HG03103 (cell line): ENCODE data around the gene SLC6A8.
"Not testable (repeated sequence)": the region's sequence is repeated elsewhere in the genome, so short reads cannot be mapped to it uniquely, and the experiment has no call there.

Experiments used
- ATAC-seq: cut with Tn5 transposase; IDR thresholded peaks from one replicate; pipeline ENCODE4 v1.9.1; 2021; ENCODE audit warnings: low read depth; ENCODE audit not compliant: unreplicated experiment

The SLC6A8 gene

GRCh38 chrX:153704021-153704526, 16.3 kb downstream of the SLC6A8 start:
- no peak for ATAC-seq

- ATAC-seq: not testable (repeated sequence)
These were observed 17.1 kb downstream of the SLC6A8 start for GRCh38 chrX:153704631-153705402.

DNA sequence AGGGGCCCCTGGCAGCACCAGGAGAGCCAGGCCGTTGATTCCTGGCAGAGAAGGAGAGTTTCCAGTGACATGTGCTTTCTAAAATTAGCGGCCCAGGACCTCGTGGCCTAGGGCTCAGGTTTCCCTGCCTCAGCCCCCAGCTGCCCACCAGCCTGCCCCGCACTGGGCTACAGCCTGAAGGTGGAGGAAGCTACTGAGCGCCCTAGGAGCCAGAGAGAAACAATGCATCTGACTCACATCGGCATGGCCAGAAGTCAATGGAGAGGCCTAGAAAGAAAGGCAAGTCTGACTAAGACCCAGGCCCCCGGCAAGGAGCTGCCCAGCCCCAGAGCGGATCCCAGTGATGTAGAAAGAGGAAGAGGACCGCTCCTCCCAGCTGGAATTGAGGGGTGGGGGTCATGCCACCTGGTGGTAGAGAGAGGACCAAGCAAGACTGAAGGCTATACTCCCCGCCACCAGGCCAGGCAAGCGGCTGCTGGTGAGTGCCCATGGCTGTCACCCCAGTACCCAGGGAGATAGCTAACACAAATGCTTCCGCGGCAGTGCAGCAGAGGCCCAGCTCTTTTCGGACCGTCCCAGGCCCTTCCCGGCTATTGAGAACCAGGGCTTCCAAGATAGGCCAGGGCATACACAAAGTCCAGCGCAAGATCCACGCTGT, 17.8 kb downstream of the SLC6A8 start:
- not testable (repeated sequence) for ATAC-seq

GRCh38 chrX:153706799-153707198, 19.1 kb downstream of the SLC6A8 start:
- no peak for ATAC-seq

DNA sequence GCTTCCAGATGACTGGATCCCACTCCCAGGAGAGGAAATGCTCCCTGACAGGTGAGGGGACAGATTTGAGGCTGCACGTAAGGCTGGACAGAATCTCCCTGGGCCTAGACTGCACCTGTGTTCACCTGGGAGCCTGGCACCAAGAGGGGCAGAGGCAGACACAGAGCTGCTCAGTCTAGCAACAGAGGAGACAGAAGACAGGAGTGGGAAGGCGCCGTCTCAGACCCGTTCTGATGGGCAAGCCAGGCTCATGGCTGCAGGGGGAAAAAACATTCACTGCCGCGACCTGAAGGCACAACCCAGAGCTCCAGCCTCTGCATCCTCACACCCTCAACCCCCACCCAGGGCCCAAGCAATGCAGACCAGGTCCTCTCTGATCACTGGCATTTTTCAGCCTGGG, 19.7 kb downstream of the SLC6A8 start:
- ATAC-seq: no peak

DNA sequence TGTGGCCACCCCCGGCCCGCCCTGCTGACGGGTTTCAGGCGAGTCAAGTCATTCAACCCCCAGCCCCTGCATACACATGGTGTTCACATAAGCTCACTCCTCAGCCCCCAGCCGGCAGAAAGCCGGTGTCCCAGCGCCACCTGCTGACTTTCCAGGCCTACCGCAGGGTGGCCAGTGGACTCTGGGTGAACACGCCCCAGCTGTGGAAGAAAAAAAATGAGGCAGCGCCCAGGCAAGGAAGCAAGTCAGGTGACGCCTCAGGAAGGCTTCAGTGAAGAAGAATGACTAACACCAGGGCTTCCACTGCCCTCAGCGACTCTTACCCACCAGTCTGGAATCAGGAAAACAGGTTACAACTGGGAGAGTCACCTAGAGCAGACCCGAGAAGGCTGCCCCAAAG, 20.7 kb downstream of the SLC6A8 start:
- ATAC-seq: no peak

DNA sequence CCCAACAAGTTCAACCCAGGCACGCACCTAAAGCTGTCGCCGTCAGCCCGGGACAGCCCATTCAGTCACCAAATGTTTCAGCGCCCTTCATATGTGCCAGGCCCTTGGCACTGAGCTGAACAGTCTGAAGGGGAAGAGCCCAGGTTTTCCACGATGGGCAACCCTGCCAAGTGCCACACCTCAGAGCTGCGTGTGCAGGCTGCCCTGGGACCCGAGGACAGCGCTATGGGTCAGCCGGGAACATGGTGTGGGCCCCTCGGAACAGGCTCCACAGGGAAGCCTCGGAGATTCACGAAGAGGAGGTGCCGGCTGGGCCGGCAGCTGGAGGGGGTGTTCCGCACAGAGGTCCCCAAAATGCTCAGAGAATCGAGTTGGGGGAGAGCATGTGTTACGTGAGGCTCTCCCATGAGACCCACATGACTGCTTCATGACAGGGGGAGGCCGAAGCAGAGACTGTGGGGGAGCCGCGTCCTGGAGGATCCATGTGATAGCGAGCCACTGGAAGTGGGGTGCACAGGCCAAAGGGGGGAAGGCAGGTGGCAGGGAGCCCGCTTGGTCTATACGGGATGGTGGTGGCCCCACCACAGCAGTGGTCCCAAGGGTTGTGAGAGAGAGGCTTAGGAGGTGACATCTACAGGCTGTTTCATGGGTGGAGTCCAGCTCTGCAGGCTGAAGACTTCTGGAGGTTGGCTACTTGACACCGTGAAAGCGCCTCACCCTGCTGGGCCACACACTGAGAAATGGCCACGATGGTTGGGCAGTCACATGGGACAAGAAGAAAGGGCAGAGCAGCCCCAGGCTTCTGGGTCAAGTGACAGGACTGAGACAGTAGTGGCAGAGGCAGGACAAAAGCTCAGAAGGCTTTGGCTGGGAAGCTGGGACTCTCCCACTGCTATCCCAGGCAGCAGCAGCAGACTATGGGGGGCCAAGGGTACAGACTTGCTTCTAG, 22.3 kb downstream of the SLC6A8 start:
- ATAC-seq: no peak

- no peak for ATAC-seq
These were observed 26.5 kb downstream of the SLC6A8 start for GRCh38 chrX:153714256-153714655.

DNA sequence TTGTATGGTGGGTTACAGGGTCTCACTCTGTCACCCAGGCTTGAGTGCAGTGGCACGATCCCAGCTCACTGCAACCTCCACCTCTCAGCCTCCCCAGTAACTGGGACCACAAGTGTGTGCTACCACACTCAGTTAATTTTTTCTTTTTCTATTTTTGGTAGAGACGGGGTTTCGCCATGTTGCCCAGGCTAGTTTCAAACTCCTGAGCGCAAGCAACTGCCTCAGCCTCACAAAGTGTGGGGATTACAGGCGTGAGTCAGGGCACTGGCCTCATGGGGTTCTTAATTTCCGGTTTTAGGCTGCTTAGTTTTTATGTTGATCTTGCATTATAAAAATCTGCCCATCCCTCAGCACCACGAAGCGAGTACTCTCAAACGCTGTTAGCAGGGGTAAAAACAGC, 29.7 kb downstream of the SLC6A8 start:
- no peak for ATAC-seq

- ATAC-seq: no peak
These were observed 31.5 kb downstream of the SLC6A8 start for GRCh38 chrX:153719238-153719637.

- no peak for ATAC-seq
These were observed 32.0 kb downstream of the SLC6A8 start for GRCh38 chrX:153719701-153720100.

- no peak for ATAC-seq
These were observed 35.1 kb downstream of the SLC6A8 start for GRCh38 chrX:153722704-153723350.

- peak; percentile 31 for ATAC-seq
These were observed 35.9 kb downstream of the SLC6A8 start for GRCh38 chrX:153723351-153724251.

DNA sequence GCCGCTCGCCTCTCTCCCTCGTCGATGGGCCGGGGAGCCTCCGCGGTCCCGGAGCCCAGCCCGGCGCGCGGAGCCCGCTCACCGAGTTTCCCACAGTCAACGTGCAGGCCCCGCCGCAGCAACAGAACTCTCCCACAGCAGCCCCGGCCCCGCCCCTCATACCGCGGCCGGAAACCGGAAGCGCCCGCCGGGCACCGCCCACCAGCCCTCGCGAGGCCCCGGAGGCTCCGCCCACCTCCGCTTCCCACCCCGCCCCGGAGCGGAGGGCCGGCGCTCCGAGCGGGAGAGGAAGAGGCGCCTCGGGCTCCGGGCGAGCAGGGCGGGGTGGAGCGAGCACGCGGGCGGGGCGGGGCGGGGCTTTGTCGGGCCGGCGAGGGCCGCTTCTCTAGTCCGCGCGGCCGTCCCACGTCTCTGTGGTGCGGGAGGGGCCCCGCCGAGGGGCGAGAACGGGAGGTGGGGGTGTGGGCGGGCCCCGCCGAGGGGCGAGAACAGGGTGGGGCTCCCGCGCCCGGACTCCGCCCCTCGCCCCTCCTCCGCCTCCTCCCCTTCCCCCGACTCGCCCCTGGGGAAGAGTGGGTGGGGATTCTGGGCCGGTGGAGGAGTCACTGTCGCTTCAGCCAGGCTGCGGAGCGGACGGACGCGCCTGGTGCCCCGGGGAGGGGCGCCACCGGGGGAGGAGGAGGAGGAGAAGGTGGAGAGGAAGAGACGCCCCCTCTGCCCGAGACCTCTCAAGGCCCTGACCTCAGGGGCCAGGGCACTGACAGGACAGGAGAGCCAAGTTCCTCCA, 36.7 kb downstream of the SLC6A8 start, which contains the start of the genes ABCD1 and BCAP31:
Gene ABCD1, plus strand, starts transcription at position 605 of the 787 bp plus-strand sequence. CDS start 411 bp downstream, outside the sequence.
Gene BCAP31, minus strand, starts transcription at position 136 of the 787 bp plus-strand sequence. CDS start 1,143 bp downstream, outside the sequence.
- ATAC-seq: peak; percentile 45

GRCh38 chrX:153725039-153725831, 37.5 kb downstream of the SLC6A8 start:
- no peak for ATAC-seq

DNA sequence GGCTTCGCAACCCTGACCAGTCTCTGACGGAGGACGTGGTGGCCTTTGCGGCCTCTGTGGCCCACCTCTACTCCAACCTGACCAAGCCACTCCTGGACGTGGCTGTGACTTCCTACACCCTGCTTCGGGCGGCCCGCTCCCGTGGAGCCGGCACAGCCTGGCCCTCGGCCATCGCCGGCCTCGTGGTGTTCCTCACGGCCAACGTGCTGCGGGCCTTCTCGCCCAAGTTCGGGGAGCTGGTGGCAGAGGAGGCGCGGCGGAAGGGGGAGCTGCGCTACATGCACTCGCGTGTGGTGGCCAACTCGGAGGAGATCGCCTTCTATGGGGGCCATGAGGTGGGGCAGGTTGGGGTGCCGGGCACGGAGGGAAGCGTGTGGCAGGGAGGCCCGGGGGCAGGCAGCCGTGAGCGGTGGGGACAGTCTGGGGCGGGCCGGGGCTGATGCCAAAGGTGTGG, 38.1 kb downstream of the SLC6A8 start:
- no peak for ATAC-seq
